BE2C (cell line): ENCODE data around the gene GZF1.

Experiments used
- DNase-seq: peaks from one replicate; pipeline ENCODE4 v3.0.0-alpha.2; 2020
- H3K27me3 ChIP-seq: fragments of 250-450 bp; sonication (Bioruptor Pico); 2 replicates; pipeline ENCODE4 v1.5.1; 2020; ENCODE audit warnings: mild to moderate bottlenecking
- H3K36me3 ChIP-seq: fragments of 250-450 bp; sonication (Bioruptor Pico); 2 replicates; pipeline ENCODE4 v1.5.1; 2020; ENCODE audit warnings: mild to moderate bottlenecking
- H3K4me1 ChIP-seq: fragments of 250-450 bp; sonication (Bioruptor Pico); 2 replicates; pipeline ENCODE4 v1.5.1; 2020
- H3K4me3 ChIP-seq: 2 replicates; pipeline ENCODE4 v1.5.1; 2011; ENCODE audit warnings: low read depth, low read length
- H3K9me3 ChIP-seq: fragments of 250-450 bp; sonication (Bioruptor Pico); 2 replicates; pipeline ENCODE4 v1.5.1; 2020
- TF ChIP-seq, protein P1 (sequence below): IDR thresholded peaks from 2 replicates; pipeline ENCODE4 v1.5.1; 2012; ENCODE audit warnings: mild to moderate bottlenecking, low read depth, low read length

The GZF1 gene

DNA sequence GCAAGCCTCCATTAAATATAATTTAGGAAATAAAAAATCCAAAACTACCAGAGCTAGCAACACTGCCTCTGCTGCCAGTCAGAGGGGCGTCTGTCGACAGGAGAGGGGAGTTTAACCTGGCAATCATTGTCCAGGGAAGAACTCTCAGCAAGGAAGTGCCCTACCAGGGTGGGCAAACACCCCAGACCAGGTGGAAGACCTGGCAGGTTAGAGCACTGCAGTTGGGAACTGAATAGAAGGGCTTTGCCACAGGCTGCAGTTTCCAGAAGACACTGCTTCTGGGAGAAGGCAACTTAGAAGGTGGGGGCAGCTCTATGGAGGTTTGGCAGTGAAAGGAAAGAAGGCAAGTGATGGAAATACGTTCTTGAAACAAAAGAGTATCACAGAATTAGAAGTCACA, 47.8 kb downstream of the GZF1 start:
- Histone ChIP-seq H3K4me3 (no peak overlapping the region), H3K9me3 (no peaks in the 10 kb centered on the region), H3K27me3 (no peaks in the 10 kb centered on the region), H3K4me1 (no peaks in the 10 kb centered on the region), H3K36me3 (no peaks in the 10 kb centered on the region)
- DNase-seq = no peak
- TF ChIP-seq, protein P1, sequence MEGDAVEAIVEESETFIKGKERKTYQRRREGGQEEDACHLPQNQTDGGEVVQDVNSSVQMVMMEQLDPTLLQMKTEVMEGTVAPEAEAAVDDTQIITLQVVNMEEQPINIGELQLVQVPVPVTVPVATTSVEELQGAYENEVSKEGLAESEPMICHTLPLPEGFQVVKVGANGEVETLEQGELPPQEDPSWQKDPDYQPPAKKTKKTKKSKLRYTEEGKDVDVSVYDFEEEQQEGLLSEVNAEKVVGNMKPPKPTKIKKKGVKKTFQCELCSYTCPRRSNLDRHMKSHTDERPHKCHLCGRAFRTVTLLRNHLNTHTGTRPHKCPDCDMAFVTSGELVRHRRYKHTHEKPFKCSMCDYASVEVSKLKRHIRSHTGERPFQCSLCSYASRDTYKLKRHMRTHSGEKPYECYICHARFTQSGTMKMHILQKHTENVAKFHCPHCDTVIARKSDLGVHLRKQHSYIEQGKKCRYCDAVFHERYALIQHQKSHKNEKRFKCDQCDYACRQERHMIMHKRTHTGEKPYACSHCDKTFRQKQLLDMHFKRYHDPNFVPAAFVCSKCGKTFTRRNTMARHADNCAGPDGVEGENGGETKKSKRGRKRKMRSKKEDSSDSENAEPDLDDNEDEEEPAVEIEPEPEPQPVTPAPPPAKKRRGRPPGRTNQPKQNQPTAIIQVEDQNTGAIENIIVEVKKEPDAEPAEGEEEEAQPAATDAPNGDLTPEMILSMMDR = no peak

DNA sequence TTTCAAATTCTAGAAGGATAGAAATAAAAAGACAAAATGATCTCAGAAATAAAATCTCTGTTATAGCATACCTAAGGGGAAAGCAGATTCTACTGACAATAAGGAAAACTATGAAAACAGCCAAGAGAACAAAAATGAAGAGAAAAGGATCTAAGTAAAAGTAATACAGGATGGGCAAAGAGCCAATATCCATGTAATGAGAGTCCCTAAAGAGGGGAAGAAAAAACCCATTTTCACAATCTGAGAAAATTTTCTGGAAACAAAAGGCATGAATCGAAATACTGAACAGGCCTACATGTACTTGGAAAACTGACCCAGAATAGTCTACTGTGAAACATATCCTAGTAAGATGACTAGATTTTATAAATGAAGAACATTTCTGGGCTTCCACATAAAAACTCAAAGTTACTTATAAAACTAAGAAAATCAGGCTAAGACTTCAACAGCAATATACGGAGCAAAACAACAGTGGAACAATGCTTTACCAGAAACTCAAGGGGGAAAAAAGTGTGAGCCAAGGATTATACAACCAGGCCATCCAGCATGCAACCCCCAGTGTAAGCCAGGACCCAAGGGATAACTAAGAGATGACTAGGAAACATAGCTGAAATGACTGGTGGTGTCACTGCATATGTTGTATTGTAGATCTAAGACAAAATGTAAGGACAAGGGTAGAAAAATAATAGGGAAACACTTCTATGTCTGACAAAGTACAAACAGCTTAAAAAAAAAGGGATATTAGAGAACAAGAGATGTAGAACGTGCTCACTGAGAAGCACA, 49.1 kb downstream of the GZF1 start:
- TF ChIP-seq, protein P1 = no peak
- H3K4me3 ChIP-seq = no peak overlapping the region
- no peaks in the 10 kb centered on the region for H3K27me3 ChIP-seq
- no peaks in the 10 kb centered on the region for H3K9me3 ChIP-seq
- no peaks in the 10 kb centered on the region for H3K4me1 ChIP-seq
- no peaks in the 10 kb centered on the region for H3K36me3 ChIP-seq
- DNase-seq = no peak

GRCh38 chr20:23412026-23412425, 50.0 kb downstream of the GZF1 start:
- no peak for DNase-seq
- TF ChIP-seq, protein P1 = no peak
- Histone ChIP-seq H3K27me3 (no peaks in the 10 kb centered on the region), H3K9me3 (no peaks in the 10 kb centered on the region), H3K4me3 (no peak overlapping the region), H3K36me3 (no peaks in the 10 kb centered on the region), H3K4me1 (no peaks in the 10 kb centered on the region)

DNA sequence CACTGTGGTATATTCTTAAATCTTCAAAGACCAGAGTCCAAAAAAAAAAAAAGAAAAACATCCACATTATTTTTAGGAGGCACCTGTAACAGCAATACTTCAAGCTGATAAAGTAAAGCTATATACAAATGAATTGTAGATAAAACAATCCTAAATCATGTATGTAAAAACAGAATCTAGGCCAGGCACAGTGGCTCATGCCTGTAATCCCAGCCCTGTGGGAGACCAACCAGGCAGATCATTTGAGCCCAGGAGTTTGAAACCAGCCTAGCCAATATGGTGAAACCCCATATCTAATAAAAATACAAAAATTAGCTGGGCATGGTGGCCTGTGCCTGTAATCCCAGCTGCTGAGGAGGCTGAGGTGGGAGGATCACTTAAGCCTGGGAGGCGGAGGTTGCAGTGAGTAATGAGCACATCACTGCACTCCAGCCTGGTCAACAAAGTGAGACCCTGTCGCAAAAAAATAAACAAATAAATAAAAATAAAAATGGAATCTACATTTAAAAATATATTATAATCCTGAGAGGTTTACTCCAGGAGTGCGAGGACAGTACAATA, 52.0 kb downstream of the GZF1 start:
- TF ChIP-seq, protein P1 = no peak
- H3K9me3 ChIP-seq = no peaks in the 10 kb centered on the region
- no peaks in the 10 kb centered on the region for H3K4me1 ChIP-seq
- no peaks in the 10 kb centered on the region for H3K27me3 ChIP-seq
- no peaks in the 10 kb centered on the region for H3K36me3 ChIP-seq
- DNase-seq = no peak
- H3K4me3 ChIP-seq = no peak overlapping the region

GRCh38 chr20:23414526-23415188, 52.7 kb downstream of the GZF1 start:
- no peaks in the 10 kb centered on the region for H3K9me3 ChIP-seq
- TF ChIP-seq, protein P1 = no peak
- no peak overlapping the region for H3K4me3 ChIP-seq
- no peak for DNase-seq
- no peaks in the 10 kb centered on the region for H3K36me3 ChIP-seq
- H3K27me3 ChIP-seq = no peaks in the 10 kb centered on the region
- no peaks in the 10 kb centered on the region for H3K4me1 ChIP-seq

- no peak for DNase-seq
- Histone ChIP-seq H3K9me3 (no peaks in the 10 kb centered on the region), H3K4me1 (no peaks in the 10 kb centered on the region), H3K4me3 (no peak overlapping the region), H3K36me3 (no peaks in the 10 kb centered on the region), H3K27me3 (no peaks in the 10 kb centered on the region)
- TF ChIP-seq, protein P1 = no peak
Observed at GRCh38 chr20:23415555-23415954, 53.6 kb downstream of the GZF1 start.
